Gastroesophageal sphincter (tissue), 4 donors: ENCODE data around the gene ANKZF1. TPM values are rescaled to one million over a fixed set of nuclear protein-coding genes. Genes with fewer than 3 reads are reported as not detected.

Experiments used
- ATAC-seq: fragments of 150-250 bp; one replicate; pipeline ENCODE4 v1.9.1; 2016; ENCODE audit warnings: mild to moderate bottlenecking, moderate library complexity
- H3K27ac ChIP-seq, 4 donors: fragments of 200-600 bp; sonication (generic) in 3 of 4; 1 replicate in 3 of 4; 2 replicates in 1 of 4; pipeline ENCODE4 v1.5.1; 2016 to 2019
- H3K27me3 ChIP-seq: fragments of 200-600 bp; sonication (generic); one replicate; pipeline ENCODE4 v1.5.1; 2019
- H3K36me3 ChIP-seq, 2 donors: fragments of 200-600 bp; sonication (generic); one replicate each; pipeline ENCODE4 v1.5.1; 2019; ENCODE audit warnings: control low read depth in 1 of 2
- H3K4me1 ChIP-seq, 3 donors: fragments of 200-600 bp; sonication (generic); 1 replicate in 2 of 3; 2 replicates in 1 of 3; pipeline ENCODE4 v1.5.1; 2016 to 2019; ENCODE audit warnings: control low read depth in 2 of 3
- H3K4me3 ChIP-seq, 2 donors: fragments of 200-600 bp; sonication (generic); one replicate each; pipeline ENCODE4 v1.5.1; 2019; ENCODE audit warnings: mild to moderate bottlenecking in 1 of 2, moderate library complexity in 1 of 2
- H3K9me3 ChIP-seq, 3 donors: fragments of 200-600 bp; sonication (generic); one replicate each; pipeline ENCODE4 v1.5.1; 2017 to 2019; ENCODE audit warnings: control low read depth in 2 of 3
- CTCF ChIP-seq, 4 experiments: fragments of 200-600 bp in 2 of 4; fragments of 450-650 bp in 2 of 4; sonication (generic) in 1 of 4; IDR thresholded peaks; one replicate each; pipeline ENCODE4 v1.5.1; 2017 to 2019; ENCODE audit warnings: antibody characterized with exemption in 4 of 4, mild to moderate bottlenecking in 2 of 4, moderate library complexity in 2 of 4
- EP300 ChIP-seq: sonication (generic); formaldehyde crosslinking; IDR thresholded peaks from one replicate; pipeline ENCODE4 v1.6.1; 2017; ENCODE audit warnings: antibody characterized with exemption, mild to moderate bottlenecking
- POLR2A ChIP-seq, 2 donors: fragments of 450-650 bp; IDR thresholded peaks; one replicate each; pipeline ENCODE4 v1.6.1; 2017; ENCODE audit warnings: antibody characterized with exemption in 2 of 2, mild to moderate bottlenecking in 2 of 2, moderate library complexity in 1 of 2
- POLR2AphosphoS5 ChIP-seq: sonication (generic); formaldehyde crosslinking; IDR thresholded peaks from one replicate; pipeline ENCODE4 v1.6.1; 2017; ENCODE audit warnings: antibody characterized with exemption
- WGBS, 2 donors: methylation state at CpG; one replicate each; pipeline ENCODE4 v1.1.5; 2018; ENCODE audit warnings: low coverage in 1 of 2; 5-methylcytosine and 5-hydroxymethylcytosine counted together
- total RNA-seq, 4 donors: library from RNA; depleted of rRNA; stranded (reverse); fragments of >200 nt; gene quantifications; one replicate each; pipeline ENCODE4 v1.1.0, GENCODE V29; 2016

Gene ANKZF1, protein sequence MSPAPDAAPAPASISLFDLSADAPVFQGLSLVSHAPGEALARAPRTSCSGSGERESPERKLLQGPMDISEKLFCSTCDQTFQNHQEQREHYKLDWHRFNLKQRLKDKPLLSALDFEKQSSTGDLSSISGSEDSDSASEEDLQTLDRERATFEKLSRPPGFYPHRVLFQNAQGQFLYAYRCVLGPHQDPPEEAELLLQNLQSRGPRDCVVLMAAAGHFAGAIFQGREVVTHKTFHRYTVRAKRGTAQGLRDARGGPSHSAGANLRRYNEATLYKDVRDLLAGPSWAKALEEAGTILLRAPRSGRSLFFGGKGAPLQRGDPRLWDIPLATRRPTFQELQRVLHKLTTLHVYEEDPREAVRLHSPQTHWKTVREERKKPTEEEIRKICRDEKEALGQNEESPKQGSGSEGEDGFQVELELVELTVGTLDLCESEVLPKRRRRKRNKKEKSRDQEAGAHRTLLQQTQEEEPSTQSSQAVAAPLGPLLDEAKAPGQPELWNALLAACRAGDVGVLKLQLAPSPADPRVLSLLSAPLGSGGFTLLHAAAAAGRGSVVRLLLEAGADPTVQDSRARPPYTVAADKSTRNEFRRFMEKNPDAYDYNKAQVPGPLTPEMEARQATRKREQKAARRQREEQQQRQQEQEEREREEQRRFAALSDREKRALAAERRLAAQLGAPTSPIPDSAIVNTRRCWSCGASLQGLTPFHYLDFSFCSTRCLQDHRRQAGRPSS
- 10 to 100 TPM; 24.3 to 48.4 (median 25.1) TPM for total RNA-seq

- H3K27me3 ChIP-seq = no peaks in the 10 kb centered on the region
- peaks cover 0 to 40% (median 19%) of the 10 kb centered on the region in 3 donors for H3K4me1 ChIP-seq
- peak; percentile 99 for ATAC-seq
- peak within 1 kb of the TSS; percentile 67 to 78 for H3K4me3 ChIP-seq
- H3K9me3 ChIP-seq = no peaks in the 10 kb centered on the region
- H3K27ac ChIP-seq = peak within 1 kb of the TSS; percentile 77 to 96 (median 96)
- WGBS, 2 donors = 4% methylated on average over 11 of the region's 80 CpGs; no CpG with 5 or more reads in 1 of the 2 donors
- H3K36me3 ChIP-seq = peaks cover 0 to 59% of the 10 kb centered on the region in 2 donors
- TF ChIP-seq POLR2AphosphoS5 (peak; percentile 98), POLR2A (IDR thresholded peaks at IDR 0.05) (peak; percentile 69 to 81), CTCF (IDR thresholded peaks at IDR 0.05) (peak in 2 of 4 experiments; percentile 14 to 21), EP300 (no peak)
These were observed at the start of gene ANKZF1, which contains the start of gene ATG9A for GRCh38 chr2:219229305-219230058. Gene ANKZF1 (plus strand): TSS chr2:219229806. CDS start chr2:219230258, 452 bp downstream. Gene ATG9A (minus strand): TSS chr2:219229636. CDS start chr2:219228024, 1,612 bp downstream.

DNA sequence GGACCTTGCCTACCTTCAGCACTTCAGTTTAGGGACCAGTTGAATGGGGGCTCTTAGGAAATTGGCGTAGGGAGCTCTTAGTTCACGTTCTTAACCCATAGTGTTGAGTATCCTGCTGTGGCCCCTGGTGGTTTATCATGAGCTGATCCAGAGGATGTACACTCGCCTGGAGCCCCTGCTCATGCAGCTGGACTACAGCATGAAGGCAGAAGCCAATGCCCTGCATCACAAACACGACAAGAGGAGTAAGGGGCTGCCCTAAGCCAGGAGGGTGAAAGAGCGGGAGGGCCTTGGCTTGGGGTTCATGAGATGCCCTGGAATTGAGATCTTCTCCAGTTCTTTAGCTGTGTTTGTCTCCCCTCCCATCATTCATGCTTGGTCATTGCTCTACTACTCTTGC lies 48.6 kb upstream of the ANKZF1 start:
- no peak overlapping the region for H3K27ac ChIP-seq
- no peak overlapping the region for H3K4me3 ChIP-seq
- no peak for ATAC-seq
- H3K36me3 ChIP-seq = peaks cover 0 to 64% of the 10 kb centered on the region in 2 donors
- 100% methylated on average over 1 of the region's 5 CpGs for WGBS, 2 donors
- H3K27me3 ChIP-seq = no peaks in the 10 kb centered on the region
- H3K4me1 ChIP-seq = peaks cover 0 to 35% (median 15%) of the 10 kb centered on the region in 3 donors
- no peaks in the 10 kb centered on the region for H3K9me3 ChIP-seq
- TF ChIP-seq POLR2A (IDR thresholded peaks at IDR 0.05) (no peak), CTCF (IDR thresholded peaks at IDR 0.05) (no peak), POLR2AphosphoS5 (no peak), EP300 (no peak)

- no peak for TF ChIP-seq POLR2AphosphoS5
- TF ChIP-seq EP300 = no peak
- no peak for TF ChIP-seq CTCF (IDR thresholded peaks at IDR 0.05)
- no peak for TF ChIP-seq POLR2A (IDR thresholded peaks at IDR 0.05)
- Histone ChIP-seq H3K4me3 (no peak overlapping the region), H3K27me3 (no peaks in the 10 kb centered on the region), H3K27ac (no peak overlapping the region), H3K4me1 (peaks cover 0 to 31% (median 15%) of the 10 kb centered on the region in 3 donors), H3K36me3 (peaks cover 0 to 67% of the 10 kb centered on the region in 2 donors), H3K9me3 (no peaks in the 10 kb centered on the region)
- WGBS, 2 donors = 93% methylated on average over 5 of the region's 6 CpGs; no CpG with 5 or more reads in 1 of the 2 donors
- ATAC-seq = no peak
These were observed 48.1 kb upstream of the ANKZF1 start for GRCh38 chr2:219181531-219181930.

GRCh38 chr2:219182331-219183150 lies 47.1 kb upstream of the ANKZF1 start:
- TF ChIP-seq EP300 = no peak
- no peak for TF ChIP-seq POLR2A (IDR thresholded peaks at IDR 0.05)
- TF ChIP-seq CTCF (IDR thresholded peaks at IDR 0.05) = no peak
- TF ChIP-seq POLR2AphosphoS5 = no peak
- Histone ChIP-seq H3K9me3 (no peaks in the 10 kb centered on the region), H3K4me1 (peaks cover 0 to 28% (median 15%) of the 10 kb centered on the region in 3 donors), H3K36me3 (peaks cover 0 to 67% of the 10 kb centered on the region in 2 donors), H3K27me3 (no peaks in the 10 kb centered on the region), H3K4me3 (no peak overlapping the region), H3K27ac (no peak overlapping the region)
- 86 to 100% methylated on average over 1 to 2 of the region's 8 CpGs for WGBS, 2 donors
- ATAC-seq = no peak
